Measurements from ENCODE around the gene CBY1.

The CBY1 gene

DNA sequence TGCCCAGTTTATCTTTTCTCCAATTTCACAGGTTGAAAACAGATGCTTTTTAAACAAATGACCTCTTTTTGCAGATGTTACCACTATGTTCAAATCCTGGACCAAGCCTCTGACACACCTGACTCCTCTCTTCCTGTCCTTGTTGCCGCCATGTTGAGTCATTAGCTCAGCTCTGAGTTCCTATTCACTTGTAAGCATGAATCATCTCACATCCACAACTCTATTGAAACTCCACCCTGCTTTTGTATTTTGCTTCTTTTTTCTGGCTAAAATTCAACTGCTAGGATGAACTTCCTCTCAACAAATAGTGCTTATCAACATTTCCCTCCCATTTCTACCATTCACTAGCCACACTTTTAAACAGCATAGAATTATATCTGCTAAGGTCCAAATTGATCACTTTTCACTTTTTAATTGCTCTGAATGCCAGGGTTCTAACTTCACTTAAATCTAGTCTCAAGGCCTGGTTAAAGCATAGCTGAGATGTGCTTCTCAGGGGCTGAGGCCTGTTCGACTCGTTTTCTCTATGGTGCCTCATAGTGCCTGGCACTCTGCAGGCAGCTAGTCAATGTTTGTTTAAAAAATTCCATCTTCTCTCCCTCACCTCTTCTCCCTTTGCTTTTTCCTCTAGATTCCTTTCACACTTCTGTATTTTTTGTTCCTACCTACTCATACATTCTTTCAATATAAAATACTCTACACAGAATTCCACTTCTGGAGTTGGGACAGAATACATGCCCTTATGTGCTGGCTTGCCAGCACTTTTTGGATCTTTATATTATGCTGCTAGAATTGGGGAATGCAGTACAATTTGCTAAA is 40.4 kb downstream of the CBY1 start:
- TF ChIP-seq CTCF (IDR thresholded peaks at IDR 0.05): no peak
- DNase-seq (ENCODE audit: low spot score): no peak
- Histone ChIP-seq H3K4me3 (peak overlapping the region; percentile 98), H3K27ac (peak overlapping the region; percentile 25 to 79)

DNA sequence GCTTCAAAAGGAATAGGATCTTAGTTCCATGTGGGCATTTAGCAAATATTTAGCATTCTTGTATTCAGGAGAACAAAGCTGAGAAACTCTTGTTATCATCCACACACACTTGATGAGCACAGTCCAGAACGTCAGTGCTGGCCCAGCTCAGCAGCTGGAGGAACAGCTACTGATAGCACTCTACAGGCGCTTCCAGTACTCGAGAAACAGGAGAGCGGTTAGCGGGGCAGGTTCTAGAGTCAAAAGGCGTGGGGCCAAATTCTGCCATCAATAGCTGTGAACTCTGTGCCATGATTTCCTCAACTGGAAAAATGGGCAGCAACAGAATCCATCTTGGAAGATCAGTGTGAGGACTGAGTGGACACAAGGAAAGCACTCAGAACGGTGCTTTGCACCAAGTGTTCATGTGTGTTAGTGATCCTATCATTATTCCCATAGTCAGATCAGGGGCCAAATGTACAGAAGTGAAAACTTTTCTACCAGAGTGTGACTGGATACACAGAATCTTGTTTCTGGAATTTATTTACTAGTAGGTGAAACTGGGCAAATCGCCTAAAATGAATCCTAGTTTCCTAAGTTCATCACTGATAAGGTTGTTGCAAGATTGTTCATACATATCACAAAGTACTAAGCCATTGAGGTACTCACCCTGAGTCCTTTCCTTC is 41.1 kb downstream of the CBY1 start:
- TF ChIP-seq CTCF (IDR thresholded peaks at IDR 0.05): no peak
- peak overlapping the region; percentile 98 for H3K4me3 ChIP-seq
- H3K27ac ChIP-seq: peak overlapping the region; percentile 25 to 79
- no peak for DNase-seq (ENCODE audit: low spot score)

DNA sequence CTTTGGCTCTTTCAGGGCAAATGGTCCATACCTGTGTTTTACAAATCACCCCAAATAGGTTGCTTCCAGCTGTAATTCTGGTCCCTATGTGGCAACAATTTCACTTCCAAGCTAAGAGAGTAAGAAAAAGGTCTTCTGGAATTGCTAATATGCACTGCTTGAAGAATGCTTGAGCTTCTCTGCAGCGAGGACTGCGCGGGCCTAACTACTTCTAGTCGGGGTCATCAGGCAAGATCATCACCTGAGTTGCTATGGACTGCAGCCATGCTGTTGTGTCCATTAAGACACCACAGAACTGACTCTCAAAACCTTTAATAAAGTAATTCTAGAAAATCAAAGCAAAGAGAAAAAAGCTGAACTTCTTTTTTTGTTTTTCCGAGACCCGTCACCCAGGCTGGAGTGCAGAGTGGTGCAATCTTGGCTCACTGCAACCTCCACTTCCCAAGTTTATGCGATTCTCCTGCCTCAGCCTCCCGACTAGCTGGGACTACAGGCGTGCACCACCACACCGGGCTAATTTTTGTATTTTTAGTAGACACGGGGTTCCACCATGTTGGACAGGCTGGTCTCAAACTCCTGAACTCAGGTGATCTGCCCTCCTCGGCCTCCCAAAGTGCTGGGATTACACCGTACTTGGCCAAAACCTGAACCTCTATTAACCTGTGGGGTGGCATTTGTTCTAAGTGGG is 42.1 kb downstream of the CBY1 start:
- Histone ChIP-seq H3K4me3 (peak overlapping the region; percentile 98), H3K27ac (peak overlapping the region; percentile 100)
- no peak for DNase-seq (ENCODE audit: low spot score)
- TF ChIP-seq CTCF (IDR thresholded peaks at IDR 0.05): no peak

DNA sequence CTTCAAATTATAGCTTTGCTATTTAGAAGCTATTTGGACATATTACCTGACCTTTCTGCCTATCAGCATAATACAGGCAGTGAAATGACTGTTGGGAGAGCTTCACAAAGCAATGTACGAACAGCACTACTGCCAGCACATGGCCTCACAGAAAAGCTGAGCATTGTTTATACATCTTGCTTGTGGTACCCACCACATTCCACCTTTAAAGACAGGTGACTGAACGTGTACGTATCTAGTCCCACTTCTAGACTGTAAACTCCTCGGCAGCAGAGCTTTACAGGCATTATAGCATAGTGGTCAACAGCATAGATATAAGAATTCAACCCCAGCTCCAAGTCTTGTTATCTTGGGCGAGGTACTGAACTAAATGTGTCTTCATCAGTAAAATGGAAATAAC is 42.7 kb downstream of the CBY1 start:
- Histone ChIP-seq H3K27ac (peak overlapping the region; percentile 100), H3K4me3 (peak overlapping the region; percentile 98)
- no peak for TF ChIP-seq CTCF (IDR thresholded peaks at IDR 0.05)
- no peak for DNase-seq (ENCODE audit: low spot score)

DNA sequence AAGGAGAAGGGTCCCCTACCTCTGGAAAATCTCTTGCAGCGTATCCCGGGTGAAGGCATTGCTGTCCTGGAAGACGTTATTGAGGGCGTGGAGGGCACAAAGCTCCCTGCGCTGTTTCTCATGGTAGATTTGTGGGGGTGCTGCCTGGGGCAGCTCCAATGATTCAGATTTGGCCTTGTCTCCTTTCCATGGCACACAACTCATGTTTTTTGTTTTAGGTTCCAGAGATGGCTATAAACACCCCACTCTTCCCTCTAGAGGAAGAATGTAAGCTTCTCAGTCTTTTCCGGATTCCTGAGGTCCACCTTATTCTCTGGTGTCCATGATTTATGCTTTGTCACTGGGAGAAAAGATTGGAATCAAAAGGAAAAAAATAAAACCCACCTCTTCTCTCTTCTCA is 43.3 kb downstream of the CBY1 start:
- Histone ChIP-seq H3K27ac (peak overlapping the region; percentile 100), H3K4me3 (peak overlapping the region; percentile 98)
- DNase-seq (ENCODE audit: low spot score): no peak
- TF ChIP-seq CTCF (IDR thresholded peaks at IDR 0.05): no peak

DNA sequence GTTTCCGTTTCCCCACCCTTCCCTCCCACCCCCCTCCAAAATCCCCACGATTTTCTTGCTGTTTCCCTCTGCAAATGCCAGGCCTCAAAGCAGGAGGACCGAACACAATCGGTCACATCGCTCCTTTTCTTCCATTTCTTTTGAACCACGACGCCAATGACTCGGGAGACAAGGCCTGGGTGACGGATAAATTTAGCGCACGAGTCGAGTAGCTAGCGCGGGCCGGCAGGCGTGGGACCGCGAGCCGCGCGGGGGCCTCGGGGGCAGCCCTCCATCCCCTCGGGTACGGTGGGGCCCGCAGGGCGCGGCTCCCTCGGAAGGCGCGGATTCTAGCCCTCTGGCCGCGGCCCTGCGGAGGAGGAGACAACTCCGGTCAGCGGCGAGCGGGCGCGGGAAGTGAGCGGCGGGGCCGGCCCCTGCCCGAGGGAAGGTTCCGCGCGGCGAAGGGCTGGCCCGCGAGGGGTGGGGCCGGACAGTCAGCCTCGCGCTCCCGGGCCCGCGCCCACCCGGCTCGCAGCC is 43.9 kb downstream of the CBY1 start:
- no peak for TF ChIP-seq CTCF (IDR thresholded peaks at IDR 0.05)

More for the DNA sequence above, 43.9 kb downstream of the CBY1 start:
- peak overlapping the region; percentile 100 for H3K27ac ChIP-seq
- no peak for DNase-seq (ENCODE audit: low spot score)
- peak overlapping the region; percentile 98 for H3K4me3 ChIP-seq
